DND-41 (cell line): ENCODE data around the gene ARTN.

ENCODE experiments used
- CTCF ChIP-seq: IDR thresholded peaks from 2 replicates; pipeline ENCODE4 v1.5.1; 2012; ENCODE audit warnings: borderline replicate concordance, low read length, moderate library complexity, mild to moderate bottlenecking; ENCODE audit not compliant: poor library complexity, severe bottlenecking; ENCODE audit errors: extremely low read depth
- EZH2 ChIP-seq: IDR thresholded peaks from 3 replicates; pipeline ENCODE4 v1.6.1; 2012; ENCODE audit warnings: borderline replicate concordance, low read depth, mild to moderate bottlenecking, moderate library complexity, low read length, inconsistent platforms; ENCODE audit not compliant: severe bottlenecking

GRCh38 chr1:43901196-43901961 lies 32.2 kb upstream of the ARTN start:
- no peak for TF ChIP-seq CTCF
- no peak for TF ChIP-seq EZH2
